ENCODE data around the gene NEK9. TPM values are rescaled to one million over a fixed set of nuclear protein-coding genes. Genes with fewer than 3 reads are reported as not detected.
A peak's percentile ranks its signal among the peaks of the same experiment; 100 is the strongest.

Gene NEK9
- total and polyA plus RNA-seq, 2 donors (not counting 1 experiment from before 2014, with no cell fraction given): 35.1 to 110 TPM

DNA sequence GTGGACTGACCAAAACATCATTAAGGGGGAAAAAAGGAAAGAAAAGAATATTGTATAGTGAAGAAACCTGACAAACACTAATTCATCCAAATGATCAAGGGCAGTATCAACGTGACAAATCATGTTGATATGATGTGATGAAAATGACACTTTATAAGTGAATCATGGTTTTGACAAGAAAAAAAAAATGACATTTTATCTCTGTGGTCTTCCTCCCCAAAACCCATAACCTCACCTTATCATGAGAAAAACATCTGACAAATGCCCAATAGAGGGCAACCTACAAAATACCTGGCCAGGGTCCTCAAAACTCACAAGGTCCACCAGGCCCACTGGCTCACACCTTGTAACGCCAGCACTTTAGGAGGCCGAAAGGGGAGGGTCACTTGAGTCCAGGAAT lies 35.8 kb upstream of the NEK9 start:
- DNase-seq (no peak), ATAC-seq (ENCODE audit: low read depth) (no peak)
- WGBS (ENCODE audit: insufficient coverage): 83% methylated on average over 1 of the region's 3 CpGs
- Mint-ChIP-seq H3K9me3 (ENCODE audit: insufficient read depth) (no peaks in the 10 kb centered on the region), H3K27ac (peak overlapping the region; percentile 20), H3K4me3 (no peak overlapping the region), H3K4me1 (peaks cover 37% of the 10 kb centered on the region), H3K27me3 (no peaks in the 10 kb centered on the region)
- H3K4me2 ChIP-seq (replicated peaks; ENCODE audit: low read depth, low read length, poor library complexity, severe bottlenecking): no peak overlapping the region
- no peak overlapping the region for H3K9ac ChIP-seq (ENCODE audit: low read length)
- POLR2A ChIA-PET: no interaction called here
- H3K79me2 ChIP-seq (ENCODE audit: control insufficient read depth, insufficient read depth, low read length): peaks cover 95% of the 10 kb centered on the region
- no peak overlapping the region for H3K4me3 ChIP-seq (ENCODE audit: control extremely low read depth in 1 of 5, extremely low read depth in 1 of 5, insufficient read depth in 1 of 5, low read depth in 2 of 5, low read length in 4 of 5)
- peaks cover 29% of the 10 kb centered on the region for H4K20me1 ChIP-seq (ENCODE audit: control insufficient read depth, insufficient read depth, low read length, poor library complexity, severe bottlenecking)
- H3K4me1 ChIP-seq (ENCODE audit: control insufficient read depth in 2 of 2, insufficient read depth in 2 of 2, low read length in 2 of 2): peaks cover 3 to 5% of the 10 kb centered on the region in 2 donors
- peaks cover 0 to 6% of the 10 kb centered on the region in 2 experiments for H3K36me3 ChIP-seq (replicated peaks in 1 of 2; ENCODE audit: control extremely low read depth in 1 of 2, control insufficient read depth in 1 of 2, extremely low read depth in 1 of 2, insufficient read depth in 2 of 2, low read length in 1 of 2)
- TF ChIP-seq, protein P1, sequence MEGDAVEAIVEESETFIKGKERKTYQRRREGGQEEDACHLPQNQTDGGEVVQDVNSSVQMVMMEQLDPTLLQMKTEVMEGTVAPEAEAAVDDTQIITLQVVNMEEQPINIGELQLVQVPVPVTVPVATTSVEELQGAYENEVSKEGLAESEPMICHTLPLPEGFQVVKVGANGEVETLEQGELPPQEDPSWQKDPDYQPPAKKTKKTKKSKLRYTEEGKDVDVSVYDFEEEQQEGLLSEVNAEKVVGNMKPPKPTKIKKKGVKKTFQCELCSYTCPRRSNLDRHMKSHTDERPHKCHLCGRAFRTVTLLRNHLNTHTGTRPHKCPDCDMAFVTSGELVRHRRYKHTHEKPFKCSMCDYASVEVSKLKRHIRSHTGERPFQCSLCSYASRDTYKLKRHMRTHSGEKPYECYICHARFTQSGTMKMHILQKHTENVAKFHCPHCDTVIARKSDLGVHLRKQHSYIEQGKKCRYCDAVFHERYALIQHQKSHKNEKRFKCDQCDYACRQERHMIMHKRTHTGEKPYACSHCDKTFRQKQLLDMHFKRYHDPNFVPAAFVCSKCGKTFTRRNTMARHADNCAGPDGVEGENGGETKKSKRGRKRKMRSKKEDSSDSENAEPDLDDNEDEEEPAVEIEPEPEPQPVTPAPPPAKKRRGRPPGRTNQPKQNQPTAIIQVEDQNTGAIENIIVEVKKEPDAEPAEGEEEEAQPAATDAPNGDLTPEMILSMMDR (IDR thresholded peaks at IDR 0.05): no peak
- TF ChIP-seq EZH2 (IDR thresholded peaks at IDR 0.05; ENCODE audit: borderline replicate concordance, insufficient read depth, low read depth, low read length, poor library complexity, severe bottlenecking): no peak
- no peaks in the 10 kb centered on the region for H3K27me3 ChIP-seq (replicated peaks in 1 of 4; ENCODE audit: control extremely low read depth in 1 of 4, control insufficient read depth in 3 of 4, insufficient read depth in 4 of 4, low read length in 3 of 4)
- H2AFZ ChIP-seq (ENCODE audit: insufficient read depth, low read depth, low read length, poor library complexity, severe bottlenecking): no peak overlapping the region
- H3K9me3 ChIP-seq (ENCODE audit: control extremely low read depth in 1 of 3, control insufficient read depth in 2 of 3, insufficient read depth in 1 of 3, low read length in 2 of 3): no peaks in the 10 kb centered on the region
- intact Hi-C loops (cut with micrococcal nuclease): no loop called here
- no peak overlapping the region for H3K27ac ChIP-seq (ENCODE audit: low read length in 2 of 2)
- CTCF ChIA-PET: no interaction called here

DNA sequence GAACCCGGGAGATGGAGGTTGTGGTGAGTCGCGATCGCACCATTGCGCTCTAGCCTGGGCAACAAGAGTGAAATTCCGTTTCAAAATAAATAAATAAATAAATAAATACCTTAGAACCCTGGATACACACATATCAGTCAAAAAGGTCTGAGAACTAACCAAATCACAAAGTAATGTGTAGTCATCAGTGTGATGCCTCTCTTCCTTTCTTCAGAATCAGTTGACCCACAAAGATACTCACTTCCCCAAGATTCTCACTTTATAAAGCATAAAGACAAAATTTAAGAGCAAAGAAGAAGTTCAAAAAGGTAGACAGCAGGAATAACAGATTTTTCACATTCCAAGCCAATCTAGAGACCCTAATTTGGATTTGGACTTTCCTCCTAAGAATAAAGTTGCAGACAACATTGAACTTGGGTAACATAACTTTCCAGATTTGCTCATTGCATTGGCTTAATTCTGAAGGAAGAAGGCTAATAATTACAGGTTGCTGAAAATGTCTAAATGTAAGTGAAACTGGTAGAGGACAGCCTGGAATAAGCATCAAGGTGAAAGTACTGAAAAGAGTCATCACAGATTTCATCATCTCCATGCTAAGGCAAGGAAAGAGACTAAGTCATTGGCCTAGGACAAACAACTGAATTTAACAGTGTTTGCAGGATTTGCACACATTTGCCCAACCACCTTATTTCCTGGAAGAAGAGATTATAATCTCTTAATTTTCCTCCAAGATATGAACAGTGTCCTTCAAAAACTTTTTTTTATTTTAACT lies 32.2 kb upstream of the NEK9 start:
- CTCF ChIA-PET: interaction anchor here (0.8 to 1.3 kb wide), 2 partner anchors 27 to 136 kb away, joined by 3 to 4 read pairs; no protein-coding TSS in a partner anchor
- Mint-ChIP-seq H3K9me3 (ENCODE audit: insufficient read depth) (no peaks in the 10 kb centered on the region), H3K4me1 (peaks cover 22% of the 10 kb centered on the region), H3K27ac (peak overlapping the region; percentile 61), H3K27me3 (no peaks in the 10 kb centered on the region), H3K4me3 (no peak overlapping the region)
- intact Hi-C loops (cut with micrococcal nuclease): no loop called here
- ATAC-seq (ENCODE audit: low read depth) (no peak), DNase-seq (no peak)
- Histone ChIP-seq H2AFZ (ENCODE audit: insufficient read depth, low read depth, low read length, poor library complexity, severe bottlenecking) (no peak overlapping the region), H3K27me3 (replicated peaks in 1 of 4; ENCODE audit: control extremely low read depth in 1 of 4, control insufficient read depth in 3 of 4, insufficient read depth in 4 of 4, low read length in 3 of 4) (no peaks in the 10 kb centered on the region), H3K4me1 (ENCODE audit: control insufficient read depth in 2 of 2, insufficient read depth in 2 of 2, low read length in 2 of 2) (peaks cover 0 to 5% of the 10 kb centered on the region in 2 donors), H3K4me2 (replicated peaks; ENCODE audit: low read depth, low read length, poor library complexity, severe bottlenecking) (no peak overlapping the region), H3K36me3 (replicated peaks in 1 of 2; ENCODE audit: control extremely low read depth in 1 of 2, control insufficient read depth in 1 of 2, extremely low read depth in 1 of 2, insufficient read depth in 2 of 2, low read length in 1 of 2) (peaks cover 1 to 8% of the 10 kb centered on the region in 2 experiments), H4K20me1 (ENCODE audit: control insufficient read depth, insufficient read depth, low read length, poor library complexity, severe bottlenecking) (peaks cover 37% of the 10 kb centered on the region), H3K27ac (ENCODE audit: low read length in 2 of 2) (no peak overlapping the region), H3K9ac (ENCODE audit: low read length) (no peak overlapping the region), H3K9me3 (ENCODE audit: control extremely low read depth in 1 of 3, control insufficient read depth in 2 of 3, insufficient read depth in 1 of 3, low read length in 2 of 3) (no peaks in the 10 kb centered on the region), H3K79me2 (ENCODE audit: control insufficient read depth, insufficient read depth, low read length) (peaks cover 91% of the 10 kb centered on the region), H3K4me3 (ENCODE audit: control extremely low read depth in 1 of 5, extremely low read depth in 1 of 5, insufficient read depth in 1 of 5, low read depth in 2 of 5, low read length in 4 of 5) (no peak overlapping the region)
- WGBS (ENCODE audit: insufficient coverage): no CpG with 5 or more reads among the region's 6 CpGs
- POLR2A ChIA-PET: no interaction called here
- TF ChIP-seq, protein P1 (IDR thresholded peaks at IDR 0.05): no peak
- TF ChIP-seq EZH2 (IDR thresholded peaks at IDR 0.05; ENCODE audit: borderline replicate concordance, insufficient read depth, low read depth, low read length, poor library complexity, severe bottlenecking): no peak

Measured in B cell (primary cell).